Measurements from ENCODE around the gene AVP.

- TF ChIP-seq CTCF (IDR thresholded peaks at IDR 0.05) (no peak), POLR2A (IDR thresholded peaks at IDR 0.05) (no peak)
Measured at GRCh38 chr20:3077618-3078134, 6.8 kb downstream of the AVP start.
